COLO668 (cell line): Measurements from ENCODE around the gene TCF7.

Source experiments
- DNase-seq: peaks from one replicate; lab custom pipeline; 2025; ENCODE audit not compliant: unreplicated experiment; lab: John Stamatoyannopoulos, UW

TCF7 gene

GRCh38 chr5:134113902-134114875 is at the start of gene TCF7:
Gene TCF7 (plus strand): TSS chr5:134114681. CDS start chr5:134114907, 226 bp downstream.
- DNase-seq = peak; percentile 68

GRCh38 chr5:134069553-134069952 is 44.9 kb upstream of the TCF7 start:
- no peak for DNase-seq

- no peak for DNase-seq
Observed at GRCh38 chr5:134070725-134071613, 43.5 kb upstream of the TCF7 start.

- no peak for DNase-seq
Observed at GRCh38 chr5:134071614-134072207, 42.8 kb upstream of the TCF7 start.

GRCh38 chr5:134072471-134073210 is 41.8 kb upstream of the TCF7 start:
- no peak for DNase-seq

- no peak for DNase-seq
Observed at GRCh38 chr5:134073404-134073803, 41.1 kb upstream of the TCF7 start.

GRCh38 chr5:134075102-134075501 is 39.4 kb upstream of the TCF7 start:
- DNase-seq = no peak

- DNase-seq = no peak
Observed at GRCh38 chr5:134077926-134078580, 36.4 kb upstream of the TCF7 start.

GRCh38 chr5:134079748-134080581 is 34.5 kb upstream of the TCF7 start:
- no peak for DNase-seq

- DNase-seq = no peak
Observed at GRCh38 chr5:134082264-134082992, 32.1 kb upstream of the TCF7 start.

GRCh38 chr5:134083517-134083916 is 31.0 kb upstream of the TCF7 start:
- no peak for DNase-seq

- no peak for DNase-seq
Observed at GRCh38 chr5:134084022-134084565, 30.4 kb upstream of the TCF7 start.

GRCh38 chr5:134084570-134084969 is 29.9 kb upstream of the TCF7 start:
- DNase-seq = no peak

GRCh38 chr5:134085411-134085810 is 29.1 kb upstream of the TCF7 start:
- DNase-seq = no peak

GRCh38 chr5:134086225-134086942 is 28.1 kb upstream of the TCF7 start:
- DNase-seq = no peak

- DNase-seq = no peak
Observed at GRCh38 chr5:134086943-134087305, 27.6 kb upstream of the TCF7 start.

- DNase-seq = no peak
Observed at GRCh38 chr5:134088291-134088690, 26.2 kb upstream of the TCF7 start.
